ENCODE measurements around the gene EEF2K.

EEF2K gene

DNA sequence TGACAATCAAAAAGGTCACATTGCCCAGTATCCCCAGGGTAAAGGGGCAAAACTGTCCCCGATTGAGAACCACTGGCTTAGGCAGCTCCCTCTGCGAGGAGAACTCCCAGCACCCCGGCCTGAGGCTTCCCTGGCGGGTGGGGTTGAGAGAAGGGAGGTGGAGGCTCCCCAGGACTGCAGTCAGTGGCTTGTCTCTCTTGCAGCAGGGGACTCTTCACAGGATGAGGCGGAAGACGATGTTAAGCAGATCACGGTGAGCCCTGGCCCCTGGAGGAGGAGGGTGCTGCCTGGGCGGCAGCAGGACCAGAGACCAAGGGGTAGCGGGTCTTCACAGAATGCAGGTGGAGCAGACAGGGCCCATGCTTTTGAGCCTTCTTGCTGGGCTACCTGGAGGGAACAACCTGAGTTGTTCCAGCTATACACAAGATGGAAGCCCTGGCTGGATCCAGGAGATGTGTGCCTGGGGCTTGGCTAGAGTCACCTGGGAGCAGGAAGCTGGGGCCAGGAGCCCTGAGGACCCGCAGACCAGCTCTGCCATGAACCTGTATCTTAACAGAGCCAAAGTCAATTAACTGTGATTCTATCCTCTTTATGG lies 107.9 kb downstream of the EEF2K start:
- Histone ChIP-seq H3K36me3 (peaks cover 84% of the 10 kb centered on the region), H3K9me3 (ENCODE audit: severe bottlenecking) (no peaks in the 10 kb centered on the region), H3K27ac (peak overlapping the region; percentile 95), H3K27me3 (ENCODE audit: insufficient read depth, low read depth, severe bottlenecking) (no peaks in the 10 kb centered on the region), H3K4me3 (ENCODE audit: low read depth, low read length) (peak overlapping the region; percentile 24)
- DNase-seq: peak; percentile 61
- TF ChIP-seq, protein P1, sequence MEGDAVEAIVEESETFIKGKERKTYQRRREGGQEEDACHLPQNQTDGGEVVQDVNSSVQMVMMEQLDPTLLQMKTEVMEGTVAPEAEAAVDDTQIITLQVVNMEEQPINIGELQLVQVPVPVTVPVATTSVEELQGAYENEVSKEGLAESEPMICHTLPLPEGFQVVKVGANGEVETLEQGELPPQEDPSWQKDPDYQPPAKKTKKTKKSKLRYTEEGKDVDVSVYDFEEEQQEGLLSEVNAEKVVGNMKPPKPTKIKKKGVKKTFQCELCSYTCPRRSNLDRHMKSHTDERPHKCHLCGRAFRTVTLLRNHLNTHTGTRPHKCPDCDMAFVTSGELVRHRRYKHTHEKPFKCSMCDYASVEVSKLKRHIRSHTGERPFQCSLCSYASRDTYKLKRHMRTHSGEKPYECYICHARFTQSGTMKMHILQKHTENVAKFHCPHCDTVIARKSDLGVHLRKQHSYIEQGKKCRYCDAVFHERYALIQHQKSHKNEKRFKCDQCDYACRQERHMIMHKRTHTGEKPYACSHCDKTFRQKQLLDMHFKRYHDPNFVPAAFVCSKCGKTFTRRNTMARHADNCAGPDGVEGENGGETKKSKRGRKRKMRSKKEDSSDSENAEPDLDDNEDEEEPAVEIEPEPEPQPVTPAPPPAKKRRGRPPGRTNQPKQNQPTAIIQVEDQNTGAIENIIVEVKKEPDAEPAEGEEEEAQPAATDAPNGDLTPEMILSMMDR (IDR thresholded peaks at IDR 0.05; ENCODE audit: low read depth, low read length): no peak

DNA sequence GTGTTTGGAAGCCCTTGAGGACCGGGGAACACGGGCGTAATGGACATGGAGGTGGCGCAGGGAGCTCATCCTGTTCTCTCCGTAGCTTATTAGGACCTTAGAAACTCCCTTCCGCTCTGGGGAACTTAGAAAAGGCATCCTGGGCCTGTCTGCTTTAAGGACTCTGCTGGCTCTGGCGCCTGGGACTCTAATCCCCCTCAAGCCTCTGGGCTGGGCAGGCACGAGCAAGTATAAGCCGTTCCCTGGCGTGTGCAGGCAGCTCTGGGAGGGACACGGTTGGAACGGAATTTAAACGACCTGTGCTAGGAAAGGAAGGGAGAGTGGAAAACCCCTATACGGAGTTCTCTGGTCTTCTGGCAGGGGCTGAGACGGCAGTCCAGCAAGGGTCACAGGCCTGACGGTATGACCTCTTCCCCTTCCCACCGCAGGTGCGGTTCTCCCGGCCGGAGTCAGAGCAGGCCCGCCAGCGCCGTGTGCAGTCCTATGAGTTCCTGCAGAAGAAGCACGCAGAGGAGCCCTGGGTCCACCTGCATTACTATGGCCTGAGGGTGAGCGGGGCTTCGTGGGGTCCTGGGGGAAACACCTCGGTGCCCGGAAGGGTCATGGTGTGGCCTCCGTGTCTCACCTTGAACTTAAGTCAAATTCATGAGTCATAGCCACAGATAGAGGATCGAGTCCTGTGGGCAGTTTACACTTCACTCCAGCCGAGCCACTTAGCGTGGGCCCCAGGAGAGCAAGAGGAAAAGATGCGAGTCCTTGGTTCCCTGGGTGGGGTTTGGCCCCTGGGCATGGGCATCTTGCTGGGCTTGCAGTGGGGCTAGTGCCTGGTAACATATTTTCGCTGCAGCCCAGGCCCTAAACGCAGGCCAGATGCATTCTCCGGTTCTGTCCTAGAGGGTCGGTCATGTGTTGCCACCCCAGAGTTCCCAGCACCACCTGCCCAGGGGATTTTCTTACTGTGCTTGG lies 108.9 kb downstream of the EEF2K start:
- TF ChIP-seq, protein P1 (IDR thresholded peaks at IDR 0.05; ENCODE audit: low read depth, low read length): no peak
- peak; percentile 93 for DNase-seq
- Histone ChIP-seq H3K9me3 (ENCODE audit: severe bottlenecking) (no peaks in the 10 kb centered on the region), H3K4me3 (ENCODE audit: low read depth, low read length) (peak overlapping the region; percentile 42), H3K36me3 (peaks cover 84% of the 10 kb centered on the region), H3K27me3 (ENCODE audit: insufficient read depth, low read depth, severe bottlenecking) (no peaks in the 10 kb centered on the region), H3K27ac (peak overlapping the region; percentile 95)

DNA sequence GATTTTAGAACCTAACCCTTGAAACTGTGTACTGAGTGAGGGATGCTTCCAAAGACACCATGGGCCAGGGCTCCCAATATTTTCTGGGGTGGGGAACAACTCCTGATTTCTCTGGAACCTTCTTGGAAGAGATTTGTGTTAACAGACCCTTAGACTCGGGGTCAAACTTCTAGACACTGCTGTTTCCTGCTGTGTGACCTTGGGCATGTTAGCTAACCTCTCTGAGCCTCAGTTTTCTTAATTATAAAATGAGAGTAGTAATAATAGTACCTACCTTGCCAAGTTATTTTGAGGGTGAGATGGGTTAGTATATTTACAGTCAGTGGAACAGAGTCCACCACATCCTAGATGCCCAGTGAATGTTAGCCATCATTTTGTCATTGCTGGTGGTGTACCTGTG lies 109.9 kb downstream of the EEF2K start:
- no peaks in the 10 kb centered on the region for H3K27me3 ChIP-seq (ENCODE audit: insufficient read depth, low read depth, severe bottlenecking)
- no peak for DNase-seq
- no peak overlapping the region for H3K4me3 ChIP-seq (ENCODE audit: low read depth, low read length)
- peaks cover 85% of the 10 kb centered on the region for H3K36me3 ChIP-seq
- TF ChIP-seq, protein P1 (IDR thresholded peaks at IDR 0.05; ENCODE audit: low read depth, low read length): no peak
- peak overlapping the region; percentile 95 for H3K27ac ChIP-seq
- no peaks in the 10 kb centered on the region for H3K9me3 ChIP-seq (ENCODE audit: severe bottlenecking)

DNA sequence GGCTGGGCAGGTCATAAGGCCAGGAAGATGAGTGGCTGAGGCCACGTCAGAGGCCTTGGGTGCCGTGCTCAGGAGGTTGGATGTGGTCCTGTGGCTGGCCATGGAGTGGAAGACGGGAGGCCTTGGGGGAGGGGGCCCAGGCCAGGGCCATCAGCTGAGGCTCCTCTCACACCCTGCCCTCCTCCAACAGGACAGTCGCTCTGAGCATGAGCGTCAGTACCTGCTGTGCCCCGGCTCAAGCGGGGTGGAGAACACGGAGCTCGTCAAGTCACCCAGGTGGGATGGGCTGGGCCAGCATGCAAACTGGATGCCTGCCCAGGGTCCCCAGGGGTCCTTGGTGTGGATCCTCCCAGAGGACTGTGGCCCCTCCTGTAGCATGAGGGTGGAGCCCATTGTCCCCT lies 110.3 kb downstream of the EEF2K start:
- TF ChIP-seq, protein P1 (IDR thresholded peaks at IDR 0.05; ENCODE audit: low read depth, low read length): no peak
- no peak for DNase-seq
- Histone ChIP-seq H3K36me3 (peaks cover 88% of the 10 kb centered on the region), H3K4me3 (ENCODE audit: low read depth, low read length) (no peak overlapping the region), H3K27ac (no peak overlapping the region), H3K9me3 (ENCODE audit: severe bottlenecking) (no peaks in the 10 kb centered on the region), H3K27me3 (ENCODE audit: insufficient read depth, low read depth, severe bottlenecking) (no peaks in the 10 kb centered on the region)

DNA sequence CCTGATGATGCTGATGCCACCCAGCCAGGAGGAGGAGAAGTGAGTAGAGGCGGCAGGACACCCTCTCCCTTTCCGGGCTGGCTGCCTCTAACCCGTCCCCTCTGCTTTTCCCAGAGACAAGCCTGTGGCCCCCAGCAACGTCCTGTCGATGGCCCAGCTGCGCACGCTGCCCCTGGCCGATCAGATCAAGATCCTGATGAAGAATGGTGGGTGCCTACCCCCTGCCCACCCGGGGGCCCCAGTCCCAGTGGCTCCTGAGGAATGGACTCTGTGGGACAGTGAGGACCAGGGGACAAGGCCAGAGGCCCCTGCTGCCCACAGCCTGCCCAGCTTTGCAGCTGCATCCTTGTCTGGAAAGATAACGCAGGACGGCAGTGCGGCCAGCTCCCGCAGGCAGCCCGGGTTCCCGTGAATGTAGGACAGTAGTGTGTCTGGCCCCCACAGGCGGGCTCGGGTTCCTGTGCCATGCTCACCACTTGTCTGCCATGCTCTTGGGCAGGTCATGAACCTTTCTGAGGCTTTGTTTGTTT lies 111.0 kb downstream of the EEF2K start:
- Histone ChIP-seq H3K4me3 (ENCODE audit: low read depth, low read length) (no peak overlapping the region), H3K36me3 (peaks cover 88% of the 10 kb centered on the region), H3K27me3 (ENCODE audit: insufficient read depth, low read depth, severe bottlenecking) (no peaks in the 10 kb centered on the region), H3K9me3 (ENCODE audit: severe bottlenecking) (no peaks in the 10 kb centered on the region), H3K27ac (no peak overlapping the region)
- TF ChIP-seq, protein P1 (IDR thresholded peaks at IDR 0.05; ENCODE audit: low read depth, low read length): no peak
- no peak for DNase-seq

Data from WERI-Rb-1 (cell line).